IPS DF 6.9 (cell line): ENCODE results near the gene TAF10.

Experiments
- DNase-seq: peaks from one replicate; pipeline ENCODE4 v3.0.0-alpha.2; 2013; ENCODE audit warnings: low read depth, low spot score
- H3K27ac ChIP-seq: one replicate; pipeline ENCODE4 v1.5.1; 2013; ENCODE audit warnings: low read length, control low read depth
- H3K27me3 ChIP-seq: 2 replicates; pipeline ENCODE4 v1.6.1; 2013; ENCODE audit warnings: mild to moderate bottlenecking, low read length; ENCODE audit not compliant: control insufficient read depth, insufficient read depth
- H3K36me3 ChIP-seq: 2 replicates; pipeline ENCODE4 v1.6.1; 2013; ENCODE audit warnings: low read length; ENCODE audit not compliant: control insufficient read depth, insufficient read depth
- H3K4me1 ChIP-seq: 2 replicates; pipeline ENCODE4 v1.6.1; 2013; ENCODE audit warnings: low read length; ENCODE audit not compliant: control insufficient read depth, insufficient read depth
- H3K4me3 ChIP-seq: 2 replicates; pipeline ENCODE4 v1.5.1; 2013; ENCODE audit warnings: mild to moderate bottlenecking, low read length
- H3K9me3 ChIP-seq: 2 replicates; pipeline ENCODE4 v1.6.1; 2013; ENCODE audit warnings: low read length, inconsistent platforms; ENCODE audit not compliant: control insufficient read depth, insufficient read depth
- WGBS: extraction: QIAGEN DNeasy Blood & Tissue Kit; methylation state at CpG from one replicate; pipeline ENCODE4 v1.1.7; 2013; ENCODE audit warnings: mixed read lengths, missing lambda C conversion rate; ENCODE audit not compliant: insufficient read length, insufficient coverage; 5-methylcytosine and 5-hydroxymethylcytosine counted together

TAF10 gene

GRCh38 chr11:6640985-6641701 lies 29.1 kb upstream of the TAF10 start:
- H3K27ac ChIP-seq: no peak overlapping the region
- no peak overlapping the region for H3K4me3 ChIP-seq
- no peaks in the 10 kb centered on the region for H3K36me3 ChIP-seq
- no peaks in the 10 kb centered on the region for H3K27me3 ChIP-seq
- no peaks in the 10 kb centered on the region for H3K4me1 ChIP-seq
- no peaks in the 10 kb centered on the region for H3K9me3 ChIP-seq
- WGBS: no CpG with 5 or more reads among the region's 26 CpGs
- no peak for DNase-seq

GRCh38 chr11:6640036-6640984 lies 28.3 kb upstream of the TAF10 start:
- no CpG with 5 or more reads among the region's 36 CpGs for WGBS
- no peaks in the 10 kb centered on the region for H3K4me1 ChIP-seq
- no peaks in the 10 kb centered on the region for H3K36me3 ChIP-seq
- no peaks in the 10 kb centered on the region for H3K27me3 ChIP-seq
- H3K9me3 ChIP-seq: no peaks in the 10 kb centered on the region
- H3K27ac ChIP-seq: no peak overlapping the region
- H3K4me3 ChIP-seq: no peak overlapping the region
- no peak for DNase-seq

GRCh38 chr11:6638429-6638828 lies 26.4 kb upstream of the TAF10 start:
- Histone ChIP-seq H3K36me3 (no peaks in the 10 kb centered on the region), H3K27me3 (no peaks in the 10 kb centered on the region), H3K27ac (no peak overlapping the region), H3K4me3 (no peak overlapping the region), H3K9me3 (no peaks in the 10 kb centered on the region), H3K4me1 (no peaks in the 10 kb centered on the region)
- no peak for DNase-seq
- WGBS: no CpG with 5 or more reads among the region's 4 CpGs

- Histone ChIP-seq H3K36me3 (no peaks in the 10 kb centered on the region), H3K4me1 (no peaks in the 10 kb centered on the region), H3K27ac (no peak overlapping the region), H3K9me3 (no peaks in the 10 kb centered on the region), H3K27me3 (no peaks in the 10 kb centered on the region), H3K4me3 (no peak overlapping the region)
- DNase-seq: no peak
- WGBS: no CpG with 5 or more reads among the region's 3 CpGs
Measured at GRCh38 chr11:6637871-6638270, 25.9 kb upstream of the TAF10 start.

- Histone ChIP-seq H3K27ac (no peak overlapping the region), H3K9me3 (no peaks in the 10 kb centered on the region), H3K27me3 (peaks cover under 1% of the 10 kb centered on the region; the same call in 1 of the 2 replicates), H3K4me3 (no peak overlapping the region), H3K36me3 (no peaks in the 10 kb centered on the region), H3K4me1 (no peaks in the 10 kb centered on the region)
- no peak for DNase-seq
- WGBS: no CpG with 5 or more reads among the region's 3 CpGs
Measured at GRCh38 chr11:6636480-6636879, 24.5 kb upstream of the TAF10 start.

- DNase-seq: no peak
- Histone ChIP-seq H3K27me3 (peaks cover 10% of the 10 kb centered on the region; the same call in 1 of the 2 replicates), H3K4me3 (no peak overlapping the region), H3K36me3 (no peaks in the 10 kb centered on the region), H3K9me3 (no peaks in the 10 kb centered on the region), H3K4me1 (0 out of 2 replicates have a peak, but pooled peaks cover 1% of the 10 kb centered on the region), H3K27ac (no peak overlapping the region)
- no CpG with 5 or more reads among the region's 10 CpGs for WGBS
Measured at GRCh38 chr11:6635082-6635932, 23.3 kb upstream of the TAF10 start.

- H3K27me3 ChIP-seq: peaks cover 15% of the 10 kb centered on the region; the same call in 1 of the 2 replicates
- peaks cover 4% of the 10 kb centered on the region; the same call in 1 of the 2 replicates for H3K4me1 ChIP-seq
- no peaks in the 10 kb centered on the region for H3K36me3 ChIP-seq
- no peak overlapping the region for H3K27ac ChIP-seq
- WGBS: no CpG with 5 or more reads among the region's 1 CpG
- no peak overlapping the region for H3K4me3 ChIP-seq
- no peak for DNase-seq
- H3K9me3 ChIP-seq: no peaks in the 10 kb centered on the region
Measured at GRCh38 chr11:6634534-6634933, 22.5 kb upstream of the TAF10 start.

GRCh38 chr11:6633422-6634408 lies 21.7 kb upstream of the TAF10 start:
- peaks cover 4% of the 10 kb centered on the region; the same call in 1 of the 2 replicates for H3K4me1 ChIP-seq
- H3K27ac ChIP-seq: no peak overlapping the region
- peaks cover 16% of the 10 kb centered on the region; the same call in 1 of the 2 replicates for H3K27me3 ChIP-seq
- H3K4me3 ChIP-seq: no peak overlapping the region
- no CpG with 5 or more reads among the region's 16 CpGs for WGBS
- DNase-seq: no peak
- no peaks in the 10 kb centered on the region for H3K9me3 ChIP-seq
- no peaks in the 10 kb centered on the region for H3K36me3 ChIP-seq
